Sigmoid colon (tissue), 4 donors: ENCODE results near the gene WNT16.

Source experiments
- CTCF ChIP-seq, 4 experiments: fragments of 450-650 bp in 3 of 4; fragments of 200-600 bp in 1 of 4; IDR thresholded peaks; one replicate each; pipeline ENCODE4 v1.5.1; 2016 to 2019; ENCODE audit warnings: antibody characterized with exemption in 4 of 4, mild to moderate bottlenecking in 3 of 4, moderate library complexity in 2 of 4
- POLR2A ChIP-seq, 2 donors: fragments of 450-650 bp; IDR thresholded peaks; one replicate each; pipeline ENCODE4 v1.6.1; 2016; ENCODE audit warnings: antibody characterized with exemption in 2 of 2, mild to moderate bottlenecking in 2 of 2, moderate library complexity in 2 of 2
- POLR2AphosphoS5 ChIP-seq, 4 donors: sonication (generic); formaldehyde crosslinking; IDR thresholded peaks; one replicate each; pipeline ENCODE4 v1.6.1; 2017; ENCODE audit warnings: antibody characterized with exemption in 4 of 4

- TF ChIP-seq POLR2AphosphoS5 (IDR thresholded peaks at IDR 0.05) (no peak), CTCF (IDR thresholded peaks at IDR 0.05) (no peak), POLR2A (IDR thresholded peaks at IDR 0.05) (no peak)
Observed at GRCh38 chr7:121343302-121343701, 14.5 kb downstream of the WNT16 start.
